ENCODE data around the gene UTP20. TPM values are rescaled to one million over a fixed set of nuclear protein-coding genes. Genes with fewer than 3 reads are reported as not detected.

Gene UTP20
- total and polyA plus RNA-seq, 2 donors (not counting 1 experiment from before 2014, with no cell fraction given): 3.0 to 19.7 TPM

- DNase-seq: no peak
- ChIA-PET CTCF (interaction anchor here (2.2 kb wide), 1 partner anchor 12 kb away, joined by 8 read pairs; no protein-coding TSS in a partner anchor), POLR2A (no interaction called here)
- no peaks in the 10 kb centered on the region for H3K9me3 Mint-ChIP-seq (ENCODE audit: insufficient read depth)
- Histone ChIP-seq H3K79me2 (ENCODE audit: control insufficient read depth, insufficient read depth, low read length) (no peaks in the 10 kb centered on the region), H3K4me1 (ENCODE audit: control insufficient read depth in 2 of 2, insufficient read depth in 2 of 2, low read length in 2 of 2) (no peaks in the 10 kb centered on the region), H3K27me3 (replicated peaks in 1 of 4; ENCODE audit: control extremely low read depth in 1 of 4, control insufficient read depth in 3 of 4, insufficient read depth in 4 of 4, low read length in 3 of 4) (no peaks in the 10 kb centered on the region), H3K4me3 (ENCODE audit: control extremely low read depth in 1 of 5, extremely low read depth in 1 of 5, insufficient read depth in 1 of 5, low read depth in 2 of 5, low read length in 4 of 5) (no peak overlapping the region), H3K36me3 (replicated peaks in 1 of 2; ENCODE audit: control extremely low read depth in 1 of 2, control insufficient read depth in 1 of 2, extremely low read depth in 1 of 2, insufficient read depth in 2 of 2, low read length in 1 of 2) (peaks cover 16 to 41% of the 10 kb centered on the region in 2 experiments), H4K20me1 (ENCODE audit: control insufficient read depth, insufficient read depth, low read length, poor library complexity, severe bottlenecking) (no peaks in the 10 kb centered on the region), H2AFZ (ENCODE audit: insufficient read depth, low read depth, low read length, poor library complexity, severe bottlenecking) (no peak overlapping the region), H3K4me2 (replicated peaks; ENCODE audit: low read depth, low read length, poor library complexity, severe bottlenecking) (no peak overlapping the region), H3K27ac (ENCODE audit: low read length in 2 of 2) (no peak overlapping the region), H3K9ac (ENCODE audit: low read length) (no peak overlapping the region), H3K9me3 (ENCODE audit: control extremely low read depth in 1 of 3, control insufficient read depth in 2 of 3, insufficient read depth in 1 of 3, low read length in 2 of 3) (no peaks in the 10 kb centered on the region)
- ATAC-seq (ENCODE audit: low read depth): no peak
- no peak for TF ChIP-seq CTCF (IDR thresholded peaks at IDR 0.05)
- no peak for TF ChIP-seq EZH2 (IDR thresholded peaks at IDR 0.05; ENCODE audit: borderline replicate concordance, insufficient read depth, low read depth, low read length, poor library complexity, severe bottlenecking)
- no peak overlapping the region for H3K4me3 Mint-ChIP-seq
- WGBS (ENCODE audit: insufficient coverage): 100% methylated on average over 1 of the region's 2 CpGs
- no peaks in the 10 kb centered on the region for H3K4me1 Mint-ChIP-seq
- no peaks in the 10 kb centered on the region for H3K27me3 Mint-ChIP-seq
- intact Hi-C loops (cut with micrococcal nuclease): no loop called here
- H3K27ac Mint-ChIP-seq: no peak overlapping the region
Measured at GRCh38 chr12:101336437-101336836, 56.5 kb downstream of the UTP20 start.

- Histone ChIP-seq H3K4me1 (ENCODE audit: control insufficient read depth in 2 of 2, insufficient read depth in 2 of 2, low read length in 2 of 2) (no peaks in the 10 kb centered on the region), H2AFZ (ENCODE audit: insufficient read depth, low read depth, low read length, poor library complexity, severe bottlenecking) (no peak overlapping the region), H3K9ac (ENCODE audit: low read length) (no peak overlapping the region), H3K79me2 (ENCODE audit: control insufficient read depth, insufficient read depth, low read length) (no peaks in the 10 kb centered on the region), H3K4me3 (ENCODE audit: control extremely low read depth in 1 of 5, extremely low read depth in 1 of 5, insufficient read depth in 1 of 5, low read depth in 2 of 5, low read length in 4 of 5) (no peak overlapping the region), H4K20me1 (ENCODE audit: control insufficient read depth, insufficient read depth, low read length, poor library complexity, severe bottlenecking) (no peaks in the 10 kb centered on the region), H3K27ac (ENCODE audit: low read length in 2 of 2) (no peak overlapping the region), H3K36me3 (replicated peaks in 1 of 2; ENCODE audit: control extremely low read depth in 1 of 2, control insufficient read depth in 1 of 2, extremely low read depth in 1 of 2, insufficient read depth in 2 of 2, low read length in 1 of 2) (peaks cover 17 to 48% of the 10 kb centered on the region in 2 experiments), H3K4me2 (replicated peaks; ENCODE audit: low read depth, low read length, poor library complexity, severe bottlenecking) (no peak overlapping the region), H3K27me3 (replicated peaks in 1 of 4; ENCODE audit: control extremely low read depth in 1 of 4, control insufficient read depth in 3 of 4, insufficient read depth in 4 of 4, low read length in 3 of 4) (no peaks in the 10 kb centered on the region), H3K9me3 (ENCODE audit: control extremely low read depth in 1 of 3, control insufficient read depth in 2 of 3, insufficient read depth in 1 of 3, low read length in 2 of 3) (no peaks in the 10 kb centered on the region)
- H3K27ac Mint-ChIP-seq: no peak overlapping the region
- ChIA-PET CTCF (no interaction called here), POLR2A (no interaction called here)
- no peak overlapping the region for H3K4me3 Mint-ChIP-seq
- 100% methylated on average over 2 of the region's 4 CpGs for WGBS (ENCODE audit: insufficient coverage)
- ATAC-seq (ENCODE audit: low read depth) (no peak), DNase-seq (no peak)
- H3K27me3 Mint-ChIP-seq: no peaks in the 10 kb centered on the region
- H3K4me1 Mint-ChIP-seq: no peaks in the 10 kb centered on the region
- no peaks in the 10 kb centered on the region for H3K9me3 Mint-ChIP-seq (ENCODE audit: insufficient read depth)
- intact Hi-C loops (cut with micrococcal nuclease): no loop called here
- TF ChIP-seq CTCF (IDR thresholded peaks at IDR 0.05) (no peak), EZH2 (IDR thresholded peaks at IDR 0.05; ENCODE audit: borderline replicate concordance, insufficient read depth, low read depth, low read length, poor library complexity, severe bottlenecking) (no peak)
Measured at GRCh38 chr12:101338087-101338486, 58.2 kb downstream of the UTP20 start.
